ENCODE data around the gene TFCP2. TPM values are rescaled to one million over a fixed set of nuclear protein-coding genes. Genes with fewer than 3 reads are reported as not detected.

The TFCP2 gene
- total RNA-seq, 4 donors from 2014 or later, result 6.1 to 30.7 (median 19.8) TPM

DNA sequence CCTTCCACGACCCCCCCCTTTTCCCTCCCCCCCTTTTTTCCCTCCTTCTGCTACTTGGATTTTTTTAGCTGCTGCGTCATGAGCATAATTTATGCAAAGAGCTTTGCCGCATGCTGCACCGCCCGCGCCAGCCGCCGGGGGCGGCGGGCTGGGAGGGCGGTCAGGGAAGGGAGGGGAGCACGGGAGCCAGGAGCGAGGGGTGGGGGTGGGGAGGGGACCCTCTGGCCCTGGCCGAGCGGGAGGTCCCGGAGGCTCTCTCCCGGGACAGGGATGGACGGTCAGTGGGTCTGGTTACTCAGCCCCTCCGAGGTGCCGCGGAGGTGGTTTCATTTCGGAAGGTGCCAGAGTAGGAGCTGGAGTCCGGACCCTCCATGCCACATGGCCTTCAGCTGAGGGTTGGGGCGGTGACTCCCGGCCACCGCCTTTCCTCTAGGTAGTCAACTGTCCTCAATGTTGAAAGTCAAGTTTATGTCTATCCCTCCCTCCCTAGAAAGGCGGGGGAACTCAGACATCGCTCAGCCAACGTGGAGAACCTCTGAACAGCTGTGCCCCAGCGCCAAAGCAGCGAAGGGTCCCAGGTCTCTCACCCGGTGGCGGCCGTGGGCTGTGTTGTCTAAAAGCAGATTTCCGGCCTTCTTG, 45.2 kb upstream of the TFCP2 start, which contains the start of gene POU6F1:
Gene POU6F1, minus strand, starts transcription at position 95 of the 639 bp plus-strand sequence. CDS start 11,226 bp downstream, outside the sequence.
- DNase-seq, result peak; percentile 74 to 78
- Histone ChIP-seq H3K4me3 (peak within 1 kb of the TSS; percentile 64 to 86), H3K36me3 (no peaks in the 10 kb centered on the region), H3K9me3 (no peaks in the 10 kb centered on the region), H3K27ac (peak within 1 kb of the TSS; percentile 97 to 99), H3K27me3 (no peaks in the 10 kb centered on the region), H3K4me1 (no peaks in the 10 kb centered on the region)
- peak in 1 of 2 donors; percentile 26 for TF ChIP-seq POLR2A (IDR thresholded peaks at IDR 0.05)
- TF ChIP-seq, protein P1, sequence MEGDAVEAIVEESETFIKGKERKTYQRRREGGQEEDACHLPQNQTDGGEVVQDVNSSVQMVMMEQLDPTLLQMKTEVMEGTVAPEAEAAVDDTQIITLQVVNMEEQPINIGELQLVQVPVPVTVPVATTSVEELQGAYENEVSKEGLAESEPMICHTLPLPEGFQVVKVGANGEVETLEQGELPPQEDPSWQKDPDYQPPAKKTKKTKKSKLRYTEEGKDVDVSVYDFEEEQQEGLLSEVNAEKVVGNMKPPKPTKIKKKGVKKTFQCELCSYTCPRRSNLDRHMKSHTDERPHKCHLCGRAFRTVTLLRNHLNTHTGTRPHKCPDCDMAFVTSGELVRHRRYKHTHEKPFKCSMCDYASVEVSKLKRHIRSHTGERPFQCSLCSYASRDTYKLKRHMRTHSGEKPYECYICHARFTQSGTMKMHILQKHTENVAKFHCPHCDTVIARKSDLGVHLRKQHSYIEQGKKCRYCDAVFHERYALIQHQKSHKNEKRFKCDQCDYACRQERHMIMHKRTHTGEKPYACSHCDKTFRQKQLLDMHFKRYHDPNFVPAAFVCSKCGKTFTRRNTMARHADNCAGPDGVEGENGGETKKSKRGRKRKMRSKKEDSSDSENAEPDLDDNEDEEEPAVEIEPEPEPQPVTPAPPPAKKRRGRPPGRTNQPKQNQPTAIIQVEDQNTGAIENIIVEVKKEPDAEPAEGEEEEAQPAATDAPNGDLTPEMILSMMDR (IDR thresholded peaks at IDR 0.05), result peak; percentile 36 to 83 (median 60)
- intact Hi-C loops (cut with DNase I; ENCODE audit: low total_unique reads), result no loop called here

DNA sequence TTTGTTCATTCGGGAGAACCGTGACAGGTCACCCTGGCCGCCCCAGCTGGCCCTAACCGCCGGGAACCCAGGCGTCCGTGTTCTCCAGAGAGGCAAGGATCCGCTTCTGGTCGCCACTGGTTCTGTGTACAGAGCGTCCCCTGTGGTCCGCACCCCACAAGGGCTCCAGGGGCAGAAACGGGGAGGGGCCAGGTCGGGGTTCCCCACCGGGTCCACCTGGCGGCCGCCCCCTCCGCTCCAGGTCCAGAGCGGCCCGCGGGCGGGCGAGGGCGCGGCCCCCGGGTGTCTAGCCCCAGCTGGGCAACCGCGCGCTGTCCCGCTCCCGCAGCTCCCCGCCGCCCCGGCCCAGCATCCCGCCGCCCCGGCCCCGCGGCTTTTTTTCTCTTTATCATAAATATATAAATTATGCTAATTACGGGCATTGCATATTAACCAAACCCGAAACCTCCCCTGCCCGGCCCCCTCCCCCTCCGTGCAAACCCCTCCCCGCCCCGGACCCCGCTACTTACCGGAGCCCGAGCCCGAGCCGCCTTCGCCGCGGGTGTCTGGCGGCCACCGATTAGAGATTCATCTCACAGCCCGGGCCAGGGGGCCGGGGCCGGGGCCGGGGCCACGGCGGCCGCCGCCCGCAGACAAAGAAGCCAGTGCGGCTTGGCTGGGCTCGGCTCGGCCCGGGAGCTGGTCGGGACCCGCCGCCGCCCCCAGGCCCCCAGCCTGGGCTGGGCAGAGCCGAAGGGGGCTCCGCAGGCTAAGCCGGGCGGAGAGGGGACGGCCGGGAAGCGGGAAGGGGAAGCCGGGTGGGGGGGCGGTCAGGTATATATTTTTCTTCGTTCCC, 44.4 kb upstream of the TFCP2 start:
- peak overlapping the region; percentile 64 to 86 for H3K4me3 ChIP-seq
- no peaks in the 10 kb centered on the region for H3K9me3 ChIP-seq
- H3K27ac ChIP-seq, result peak overlapping the region; percentile 97 to 99
- DNase-seq, result peak; percentile 60 to 65
- no peaks in the 10 kb centered on the region for H3K36me3 ChIP-seq
- no peaks in the 10 kb centered on the region for H3K27me3 ChIP-seq
- intact Hi-C loops (cut with DNase I; ENCODE audit: low total_unique reads), result no loop called here
- TF ChIP-seq, protein P1 (IDR thresholded peaks at IDR 0.05), result peak in 3 of 4 experiments; percentile 8 to 43 (median 38)
- peak in 1 of 2 donors; percentile 18 for TF ChIP-seq POLR2A (IDR thresholded peaks at IDR 0.05)
- H3K4me1 ChIP-seq, result no peaks in the 10 kb centered on the region

DNA sequence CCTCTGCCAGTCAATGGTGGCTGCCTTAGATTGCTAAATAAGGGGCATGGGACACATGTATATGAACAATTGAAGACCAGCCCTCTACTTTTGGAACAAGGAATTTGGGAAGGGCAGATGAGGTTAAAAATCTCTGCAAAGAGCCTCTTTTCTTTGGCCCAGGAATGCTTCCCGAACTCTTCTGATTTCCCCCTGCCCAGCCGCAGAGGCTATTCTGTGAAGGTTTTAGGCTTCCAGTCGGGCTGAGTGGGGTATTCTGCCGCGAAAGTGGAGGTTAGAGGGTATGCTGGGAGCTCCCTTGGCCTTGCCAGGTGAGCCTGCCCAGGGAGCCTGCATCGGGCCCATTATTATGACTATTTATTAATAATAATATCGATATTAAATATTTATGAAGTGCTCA, 43.7 kb upstream of the TFCP2 start:
- no peaks in the 10 kb centered on the region for H3K36me3 ChIP-seq
- peak overlapping the region; percentile 97 to 99 for H3K27ac ChIP-seq
- peak overlapping the region; percentile 64 to 86 for H3K4me3 ChIP-seq
- DNase-seq, result no peak
- intact Hi-C loops (cut with DNase I; ENCODE audit: low total_unique reads), result no loop called here
- H3K27me3 ChIP-seq, result no peaks in the 10 kb centered on the region
- H3K9me3 ChIP-seq, result no peaks in the 10 kb centered on the region
- no peaks in the 10 kb centered on the region for H3K4me1 ChIP-seq
- no peak for TF ChIP-seq POLR2A (IDR thresholded peaks at IDR 0.05)
- TF ChIP-seq, protein P1 (IDR thresholded peaks at IDR 0.05), result no peak

DNA sequence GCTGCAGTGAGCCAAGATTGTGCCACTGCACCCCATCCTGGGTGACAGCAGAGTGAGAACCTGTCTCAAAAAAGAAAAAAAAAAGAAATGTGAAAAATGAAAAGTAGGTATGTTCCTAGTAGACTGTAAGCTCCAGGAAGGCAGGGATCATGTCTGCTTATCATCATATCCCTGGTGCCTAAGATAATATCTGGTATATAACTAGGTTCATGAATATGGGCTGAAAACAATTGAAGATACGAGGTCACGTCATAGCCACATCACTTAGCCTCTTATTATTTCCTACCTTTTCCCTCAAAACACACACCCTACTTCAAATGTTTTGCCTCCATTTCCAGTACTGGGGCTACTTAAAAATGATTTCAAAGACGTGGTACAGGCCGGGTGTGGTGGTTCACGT, 42.0 kb upstream of the TFCP2 start:
- Histone ChIP-seq H3K27ac (no peak overlapping the region), H3K27me3 (no peaks in the 10 kb centered on the region), H3K9me3 (no peaks in the 10 kb centered on the region), H3K36me3 (no peaks in the 10 kb centered on the region), H3K4me1 (no peaks in the 10 kb centered on the region), H3K4me3 (no peak overlapping the region)
- no peak for TF ChIP-seq POLR2A (IDR thresholded peaks at IDR 0.05)
- TF ChIP-seq, protein P1 (IDR thresholded peaks at IDR 0.05), result no peak
- intact Hi-C loops (cut with DNase I; ENCODE audit: low total_unique reads), result loop anchor here (5.0 kb wide), 1 partner anchor 32 kb away; no protein-coding TSS in a partner anchor
- no peak for DNase-seq
